Measurements from ENCODE around the gene EDIL3. TPM values are rescaled to one million over a fixed set of nuclear protein-coding genes. Genes with fewer than 3 reads are reported as not detected.

The EDIL3 gene
- total and polyA plus RNA-seq, 10 of the 15 experiments (the other 5 are each of a cell fraction or from before 2014, with no cell fraction given): 0.01 to 0.62 (median 0.20) TPM

DNA sequence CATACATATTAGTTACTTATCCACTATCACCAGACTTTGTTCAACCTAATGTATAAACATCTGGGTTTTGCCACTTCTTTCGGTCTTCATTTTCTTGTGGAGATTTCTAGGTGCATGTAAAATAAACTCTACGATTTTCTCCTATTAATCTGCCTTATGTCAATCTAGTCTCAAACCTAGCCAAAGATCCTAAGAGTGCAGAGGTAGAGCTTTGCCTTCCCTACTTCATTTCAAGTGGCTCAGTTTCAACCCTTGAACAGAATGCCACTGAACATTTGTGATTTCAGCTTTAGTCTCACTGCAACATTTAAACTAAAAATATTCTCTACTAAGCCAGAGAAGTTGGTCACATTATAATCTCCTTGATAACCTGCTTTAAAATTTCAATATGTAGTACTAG is 94.0 kb downstream of the EDIL3 start:
- ChIA-PET RAD21 (ENCODE audit: unreplicated experiment) (no interaction called here), SMC1A (ENCODE audit: uncharacterized antibody, unreplicated experiment) (interaction anchor here (1.2 kb wide), 1 partner anchor 30 kb away, joined by 3 read pairs; no protein-coding TSS in a partner anchor), POLR2A (no interaction called here), CTCF (interaction anchor here (1.1 kb wide), 1 partner anchor 15 kb away, joined by 3 read pairs; no protein-coding TSS in a partner anchor)
- Histone ChIP-seq H2AFZ (ENCODE audit: control insufficient read depth, low read depth, low read length) (no peak overlapping the region), H3K9ac (ENCODE audit: control insufficient read depth, insufficient read depth, low read length) (no peak overlapping the region), H3K4me2 (ENCODE audit: control insufficient read depth, insufficient read depth) (no peak overlapping the region), H3K4me3 (no peak overlapping the region), H3K27me3 (replicated peaks in 1 of 2; ENCODE audit: control insufficient read depth in 2 of 2, insufficient read depth in 2 of 2, low read length in 1 of 2) (no peaks in the 10 kb centered on the region), H3K4me1 (ENCODE audit: control insufficient read depth, insufficient read depth, low read length) (no peaks in the 10 kb centered on the region), H3K27ac (ENCODE audit: control insufficient read depth, insufficient read depth) (no peak overlapping the region), H3K36me3 (ENCODE audit: control insufficient read depth in 2 of 2, insufficient read depth in 2 of 2, low read length in 1 of 2) (no peaks in the 10 kb centered on the region), H3K9me3 (replicated peaks; ENCODE audit: control insufficient read depth, insufficient read depth, low read length) (no peaks in the 10 kb centered on the region), H3K79me2 (ENCODE audit: control insufficient read depth, insufficient read depth, low read length) (no peaks in the 10 kb centered on the region), H4K20me1 (ENCODE audit: control insufficient read depth, insufficient read depth) (no peaks in the 10 kb centered on the region)
- FAIRE-seq (no peak), DNase-seq (ENCODE audit: low read depth, low spot score) (no peak), ATAC-seq (no peak)
- BruUV-seq (replicated peaks): no TSS peak
- WGBS (ENCODE audit: insufficient coverage, insufficient replicate concordance, low lambda C conversion rate, missing lambda C conversion rate): 47% methylated on average over 2 of the region's 2 CpGs
- no peak for TF ChIP-seq ZNF207 (IDR thresholded peaks at IDR 0.05; ENCODE audit: borderline replicate concordance)
- no peak for TF ChIP-seq BCL11A (IDR thresholded peaks at IDR 0.05; ENCODE audit: low read depth, low read length)
- no peak for TF ChIP-seq RBBP5 (conservative IDR thresholded peaks at IDR 0.05)
- in situ Hi-C loops (cut with MboI) (no loop called here), intact Hi-C loops (cut with micrococcal nuclease; ENCODE audit: unreplicated experiment) (no loop called here)

DNA sequence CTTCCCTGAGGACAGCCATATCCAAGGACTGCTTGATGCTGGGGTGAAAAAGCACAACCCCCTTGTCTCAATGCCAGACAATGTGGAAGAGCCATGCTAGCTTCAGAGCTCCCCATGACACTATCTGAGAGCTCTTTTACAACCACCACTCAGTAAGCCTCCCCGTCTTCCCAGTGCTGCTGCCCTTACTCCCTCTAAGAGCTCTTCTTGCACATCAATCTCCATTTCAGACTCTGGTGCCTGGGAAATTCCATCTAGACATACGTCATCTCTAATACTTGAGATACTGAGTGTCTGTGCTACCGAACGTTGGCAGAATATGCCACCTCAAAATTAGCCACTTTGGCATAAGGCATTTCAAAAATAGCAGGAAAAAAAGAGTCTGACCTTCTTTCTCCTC is 94.5 kb downstream of the EDIL3 start:
- ATAC-seq (no peak), DNase-seq (ENCODE audit: low read depth, low spot score) (no peak), FAIRE-seq (no peak)
- H3K4me1 ChIP-seq (ENCODE audit: control insufficient read depth, insufficient read depth, low read length): no peaks in the 10 kb centered on the region
- no TSS peak for BruUV-seq (replicated peaks)
- intact Hi-C loops (cut with micrococcal nuclease; ENCODE audit: unreplicated experiment): no loop called here
- WGBS (ENCODE audit: insufficient coverage, insufficient replicate concordance, low lambda C conversion rate, missing lambda C conversion rate): 46% methylated on average over 4 of the region's 4 CpGs
- H3K4me2 ChIP-seq (ENCODE audit: control insufficient read depth, insufficient read depth): no peak overlapping the region
- H3K27ac ChIP-seq (ENCODE audit: control insufficient read depth, insufficient read depth): no peak overlapping the region
- CTCF ChIA-PET: interaction anchor here (1.1 kb wide), 1 partner anchor 15 kb away, joined by 3 read pairs; no protein-coding TSS in a partner anchor
- no peaks in the 10 kb centered on the region for H3K36me3 ChIP-seq (ENCODE audit: control insufficient read depth in 2 of 2, insufficient read depth in 2 of 2, low read length in 1 of 2)
- no peaks in the 10 kb centered on the region for H3K79me2 ChIP-seq (ENCODE audit: control insufficient read depth, insufficient read depth, low read length)
- POLR2A ChIA-PET: no interaction called here
- H3K9ac ChIP-seq (ENCODE audit: control insufficient read depth, insufficient read depth, low read length): no peak overlapping the region
- H4K20me1 ChIP-seq (ENCODE audit: control insufficient read depth, insufficient read depth): no peaks in the 10 kb centered on the region
- no peaks in the 10 kb centered on the region for H3K9me3 ChIP-seq (replicated peaks; ENCODE audit: control insufficient read depth, insufficient read depth, low read length)
- RAD21 ChIA-PET (ENCODE audit: unreplicated experiment): no interaction called here
- in situ Hi-C loops (cut with MboI): no loop called here
- no peak overlapping the region for H2AFZ ChIP-seq (ENCODE audit: control insufficient read depth, low read depth, low read length)
- SMC1A ChIA-PET (ENCODE audit: uncharacterized antibody, unreplicated experiment): interaction anchor here (0.7 to 1.2 kb wide), 2 partner anchors 30 to 146 kb away, joined by 3 read pairs; no protein-coding TSS in a partner anchor
- no peak overlapping the region for H3K4me3 ChIP-seq
- no peaks in the 10 kb centered on the region for H3K27me3 ChIP-seq (replicated peaks in 1 of 2; ENCODE audit: control insufficient read depth in 2 of 2, insufficient read depth in 2 of 2, low read length in 1 of 2)
- TF ChIP-seq RFX5 (IDR thresholded peaks at IDR 0.05; ENCODE audit: low read depth, low read length) (no peak), IKZF1 (conservative IDR thresholded peaks at IDR 0.05) (no peak), MTA3 (IDR thresholded peaks at IDR 0.05; ENCODE audit: borderline replicate concordance, low read length) (no peak), ZNF217 (IDR thresholded peaks at IDR 0.05) (no peak), TCF3 (IDR thresholded peaks at IDR 0.05; ENCODE audit: borderline replicate concordance, insufficient read depth, low read depth, low read length) (no peak)
- TF ChIP-seq, protein P1, sequence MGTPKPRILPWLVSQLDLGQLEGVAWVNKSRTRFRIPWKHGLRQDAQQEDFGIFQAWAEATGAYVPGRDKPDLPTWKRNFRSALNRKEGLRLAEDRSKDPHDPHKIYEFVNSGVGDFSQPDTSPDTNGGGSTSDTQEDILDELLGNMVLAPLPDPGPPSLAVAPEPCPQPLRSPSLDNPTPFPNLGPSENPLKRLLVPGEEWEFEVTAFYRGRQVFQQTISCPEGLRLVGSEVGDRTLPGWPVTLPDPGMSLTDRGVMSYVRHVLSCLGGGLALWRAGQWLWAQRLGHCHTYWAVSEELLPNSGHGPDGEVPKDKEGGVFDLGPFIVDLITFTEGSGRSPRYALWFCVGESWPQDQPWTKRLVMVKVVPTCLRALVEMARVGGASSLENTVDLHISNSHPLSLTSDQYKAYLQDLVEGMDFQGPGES (IDR thresholded peaks at IDR 0.05): no peak
- TF ChIP-seq, protein P2, sequence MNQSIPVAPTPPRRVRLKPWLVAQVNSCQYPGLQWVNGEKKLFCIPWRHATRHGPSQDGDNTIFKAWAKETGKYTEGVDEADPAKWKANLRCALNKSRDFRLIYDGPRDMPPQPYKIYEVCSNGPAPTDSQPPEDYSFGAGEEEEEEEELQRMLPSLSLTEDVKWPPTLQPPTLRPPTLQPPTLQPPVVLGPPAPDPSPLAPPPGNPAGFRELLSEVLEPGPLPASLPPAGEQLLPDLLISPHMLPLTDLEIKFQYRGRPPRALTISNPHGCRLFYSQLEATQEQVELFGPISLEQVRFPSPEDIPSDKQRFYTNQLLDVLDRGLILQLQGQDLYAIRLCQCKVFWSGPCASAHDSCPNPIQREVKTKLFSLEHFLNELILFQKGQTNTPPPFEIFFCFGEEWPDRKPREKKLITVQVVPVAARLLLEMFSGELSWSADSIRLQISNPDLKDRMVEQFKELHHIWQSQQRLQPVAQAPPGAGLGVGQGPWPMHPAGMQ (IDR thresholded peaks at IDR 0.05; ENCODE audit: borderline replicate concordance): no peak
- TF ChIP-seq, protein P3, sequence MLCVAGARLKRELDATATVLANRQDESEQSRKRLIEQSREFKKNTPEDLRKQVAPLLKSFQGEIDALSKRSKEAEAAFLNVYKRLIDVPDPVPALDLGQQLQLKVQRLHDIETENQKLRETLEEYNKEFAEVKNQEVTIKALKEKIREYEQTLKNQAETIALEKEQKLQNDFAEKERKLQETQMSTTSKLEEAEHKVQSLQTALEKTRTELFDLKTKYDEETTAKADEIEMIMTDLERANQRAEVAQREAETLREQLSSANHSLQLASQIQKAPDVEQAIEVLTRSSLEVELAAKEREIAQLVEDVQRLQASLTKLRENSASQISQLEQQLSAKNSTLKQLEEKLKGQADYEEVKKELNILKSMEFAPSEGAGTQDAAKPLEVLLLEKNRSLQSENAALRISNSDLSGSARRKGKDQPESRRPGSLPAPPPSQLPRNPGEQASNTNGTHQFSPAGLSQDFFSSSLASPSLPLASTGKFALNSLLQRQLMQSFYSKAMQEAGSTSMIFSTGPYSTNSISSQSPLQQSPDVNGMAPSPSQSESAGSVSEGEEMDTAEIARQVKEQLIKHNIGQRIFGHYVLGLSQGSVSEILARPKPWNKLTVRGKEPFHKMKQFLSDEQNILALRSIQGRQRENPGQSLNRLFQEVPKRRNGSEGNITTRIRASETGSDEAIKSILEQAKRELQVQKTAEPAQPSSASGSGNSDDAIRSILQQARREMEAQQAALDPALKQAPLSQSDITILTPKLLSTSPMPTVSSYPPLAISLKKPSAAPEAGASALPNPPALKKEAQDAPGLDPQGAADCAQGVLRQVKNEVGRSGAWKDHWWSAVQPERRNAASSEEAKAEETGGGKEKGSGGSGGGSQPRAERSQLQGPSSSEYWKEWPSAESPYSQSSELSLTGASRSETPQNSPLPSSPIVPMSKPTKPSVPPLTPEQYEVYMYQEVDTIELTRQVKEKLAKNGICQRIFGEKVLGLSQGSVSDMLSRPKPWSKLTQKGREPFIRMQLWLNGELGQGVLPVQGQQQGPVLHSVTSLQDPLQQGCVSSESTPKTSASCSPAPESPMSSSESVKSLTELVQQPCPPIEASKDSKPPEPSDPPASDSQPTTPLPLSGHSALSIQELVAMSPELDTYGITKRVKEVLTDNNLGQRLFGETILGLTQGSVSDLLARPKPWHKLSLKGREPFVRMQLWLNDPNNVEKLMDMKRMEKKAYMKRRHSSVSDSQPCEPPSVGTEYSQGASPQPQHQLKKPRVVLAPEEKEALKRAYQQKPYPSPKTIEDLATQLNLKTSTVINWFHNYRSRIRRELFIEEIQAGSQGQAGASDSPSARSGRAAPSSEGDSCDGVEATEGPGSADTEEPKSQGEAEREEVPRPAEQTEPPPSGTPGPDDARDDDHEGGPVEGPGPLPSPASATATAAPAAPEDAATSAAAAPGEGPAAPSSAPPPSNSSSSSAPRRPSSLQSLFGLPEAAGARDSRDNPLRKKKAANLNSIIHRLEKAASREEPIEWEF (IDR thresholded peaks at IDR 0.05; ENCODE audit: insufficient replicate concordance, low read depth, low read length): no peak
